WTC11 (cell line): ENCODE data around the gene SMCP.

Experiments
- CTCF ChIP-seq: fragments of 200-600 bp; IDR thresholded peaks from 2 replicates; pipeline ENCODE4 v1.8.0; 2022; ENCODE audit warnings: antibody characterized with exemption
- E2F4 ChIP-seq: sonication (generic); formaldehyde crosslinking; IDR thresholded peaks from 2 replicates; pipeline ENCODE4 v1.8.1; 2022; ENCODE audit warnings: low read depth, mild to moderate bottlenecking, moderate library complexity, missing genetic modification reagents, borderline replicate concordance
- FOXK1 ChIP-seq: sonication (generic); formaldehyde crosslinking; IDR thresholded peaks from 2 replicates; pipeline ENCODE4 v1.8.0; 2022; ENCODE audit warnings: mild to moderate bottlenecking, moderate library complexity, missing genetic modification reagents
- MAX ChIP-seq: sonication (generic); formaldehyde crosslinking; IDR thresholded peaks from 2 replicates; pipeline ENCODE4 v1.8.0; 2022; ENCODE audit warnings: mild to moderate bottlenecking, missing genetic modification reagents
- RELA ChIP-seq: sonication (generic); formaldehyde crosslinking; IDR thresholded peaks from 2 replicates; pipeline ENCODE4 v1.8.1; 2022; ENCODE audit warnings: missing genetic modification reagents, mild to moderate bottlenecking, borderline replicate concordance
- ZBTB43 ChIP-seq: sonication (generic); formaldehyde crosslinking; IDR thresholded peaks from 2 replicates; pipeline ENCODE4 v1.8.1; 2023; ENCODE audit warnings: mild to moderate bottlenecking, missing genetic modification reagents
- ZNF121 ChIP-seq: sonication (generic); formaldehyde crosslinking; IDR thresholded peaks from 2 replicates; pipeline ENCODE4 v1.8.0; 2023; ENCODE audit warnings: missing genetic modification reagents
- ZNF232 ChIP-seq: sonication (generic); formaldehyde crosslinking; IDR thresholded peaks from 2 replicates; pipeline ENCODE4 v1.8.0; 2022; ENCODE audit warnings: mild to moderate bottlenecking, missing genetic modification reagents
- ZNF263 ChIP-seq: sonication (generic); formaldehyde crosslinking; IDR thresholded peaks from 2 replicates; pipeline ENCODE4 v1.8.1; 2022; ENCODE audit warnings: low read depth, mild to moderate bottlenecking, moderate library complexity, missing genetic modification reagents
- ZNF317 ChIP-seq: sonication (generic); formaldehyde crosslinking; IDR thresholded peaks from 2 replicates; pipeline ENCODE4 v1.8.1; 2023; ENCODE audit warnings: low read depth, mild to moderate bottlenecking, moderate library complexity, missing genetic modification reagents, borderline replicate concordance
- ZNF416 ChIP-seq: fragments of 250-450 bp; sonication (Bioruptor Pico); IDR thresholded peaks from 2 replicates; pipeline ENCODE4 v1.9.0; 2021; ENCODE audit warnings: mild to moderate bottlenecking, inconsistent platforms
- TF ChIP-seq, protein P1 (sequence below): sonication (generic); formaldehyde crosslinking; IDR thresholded peaks from 2 replicates; pipeline ENCODE4 v1.8.1; 2022; ENCODE audit warnings: mild to moderate bottlenecking, moderate library complexity, missing genetic modification reagents

- TF ChIP-seq ZNF416 (CRISPR knock-in tag) (no peak), CTCF (no peak), ZNF317 (CRISPR knock-in tag) (no peak), ZNF232 (CRISPR knock-in tag) (no peak), MAX (CRISPR knock-in tag) (no peak), ZNF263 (CRISPR knock-in tag) (no peak), ZNF121 (CRISPR knock-in tag) (no peak), RELA (CRISPR knock-in tag) (no peak), FOXK1 (CRISPR knock-in tag) (no peak), E2F4 (CRISPR knock-in tag) (no peak), ZBTB43 (CRISPR knock-in tag) (no peak)
- TF ChIP-seq, protein P1, sequence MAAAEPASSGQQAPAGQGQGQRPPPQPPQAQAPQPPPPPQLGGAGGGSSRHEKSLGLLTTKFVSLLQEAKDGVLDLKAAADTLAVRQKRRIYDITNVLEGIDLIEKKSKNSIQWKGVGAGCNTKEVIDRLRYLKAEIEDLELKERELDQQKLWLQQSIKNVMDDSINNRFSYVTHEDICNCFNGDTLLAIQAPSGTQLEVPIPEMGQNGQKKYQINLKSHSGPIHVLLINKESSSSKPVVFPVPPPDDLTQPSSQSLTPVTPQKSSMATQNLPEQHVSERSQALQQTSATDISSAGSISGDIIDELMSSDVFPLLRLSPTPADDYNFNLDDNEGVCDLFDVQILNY (CRISPR knock-in tag) = no peak
These were observed 20.9 kb downstream of the SMCP start for GRCh38 chr1:152899027-152899426.
